Measurements from ENCODE around the gene SLAMF9. TPM values are rescaled to one million over a fixed set of nuclear protein-coding genes. Genes with fewer than 3 reads are reported as not detected.

SLAMF9 gene
- polyA plus RNA-seq, 2 of the 4 experiments (the other 2 are of a cell fraction), result 0.22 to 0.25 TPM

DNA sequence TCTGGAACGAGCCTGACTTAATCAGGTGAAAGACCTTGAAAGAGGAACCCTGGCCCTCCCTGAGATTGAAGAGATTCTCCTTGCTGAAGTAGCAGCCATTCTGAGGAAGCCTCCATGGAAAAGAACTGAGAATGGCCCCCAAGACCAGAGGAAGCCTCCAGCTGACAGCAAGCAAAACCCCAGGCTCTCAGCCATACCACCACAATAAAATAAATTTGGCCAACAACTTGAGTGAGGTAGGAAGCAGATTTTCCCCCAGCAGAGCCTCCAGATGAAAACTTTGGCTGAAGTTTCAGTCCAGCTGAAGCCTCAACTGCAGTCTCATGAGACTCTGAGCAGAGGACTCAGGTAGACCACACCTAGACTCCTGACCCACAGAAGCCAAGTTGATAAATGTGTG is 34.0 kb upstream of the SLAMF9 start (continued):
- TF ChIP-seq, protein P1, sequence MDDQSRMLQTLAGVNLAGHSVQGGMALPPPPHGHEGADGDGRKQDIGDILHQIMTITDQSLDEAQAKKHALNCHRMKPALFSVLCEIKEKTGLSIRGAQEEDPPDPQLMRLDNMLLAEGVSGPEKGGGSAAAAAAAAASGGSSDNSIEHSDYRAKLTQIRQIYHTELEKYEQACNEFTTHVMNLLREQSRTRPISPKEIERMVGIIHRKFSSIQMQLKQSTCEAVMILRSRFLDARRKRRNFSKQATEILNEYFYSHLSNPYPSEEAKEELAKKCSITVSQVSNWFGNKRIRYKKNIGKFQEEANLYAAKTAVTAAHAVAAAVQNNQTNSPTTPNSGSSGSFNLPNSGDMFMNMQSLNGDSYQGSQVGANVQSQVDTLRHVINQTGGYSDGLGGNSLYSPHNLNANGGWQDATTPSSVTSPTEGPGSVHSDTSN (IDR thresholded peaks at IDR 0.05), result no peak

DNA sequence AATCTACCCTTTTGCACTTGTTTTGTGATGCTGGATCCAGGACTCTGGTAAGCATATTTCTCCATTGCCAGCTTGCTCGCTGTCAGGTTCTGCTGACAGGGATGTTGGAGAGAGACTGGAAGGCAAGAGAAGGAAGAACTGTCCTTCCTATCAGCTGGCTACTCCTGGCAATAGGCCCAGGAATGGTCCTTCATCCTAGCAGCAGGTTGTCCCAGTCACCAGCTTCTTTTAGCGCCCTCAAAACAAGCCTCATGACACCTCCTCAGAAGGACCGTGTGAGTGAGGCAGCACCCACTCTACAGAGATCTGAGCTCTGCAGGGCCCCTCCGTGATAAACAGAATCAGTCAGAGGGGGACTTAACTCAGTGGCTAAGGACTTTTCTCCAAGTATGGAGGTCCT is 33.1 kb upstream of the SLAMF9 start:
- FAIRE-seq, result no peak
- WGBS (ENCODE audit: missing lambda C conversion rate), result 60% methylated on average over 4 of the region's 4 CpGs

DNA sequence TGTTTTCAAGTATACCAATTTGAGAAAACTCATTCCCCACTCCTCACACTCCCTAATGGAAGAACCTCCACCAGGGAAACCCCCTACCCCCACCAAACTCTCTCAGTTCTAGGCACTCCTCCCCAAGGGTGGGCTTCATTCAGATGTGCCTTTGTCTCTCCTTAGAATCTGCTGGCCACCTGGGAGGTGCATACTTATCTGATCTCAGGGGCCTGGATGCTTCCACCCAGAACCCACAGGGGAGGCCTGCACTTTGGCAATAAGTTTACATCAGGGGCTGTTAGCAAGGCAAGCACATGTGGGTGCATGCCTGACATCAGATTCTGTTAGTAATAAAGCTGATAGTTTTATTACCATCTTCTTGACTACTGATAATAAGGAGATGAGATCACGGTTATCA is 32.5 kb upstream of the SLAMF9 start:
- DNase-seq (ENCODE audit: low read depth in 1 of 2, low spot score in 1 of 2) (no peak), FAIRE-seq (no peak), ATAC-seq (no peak)
- Histone ChIP-seq H3K9me3 (no peaks in the 10 kb centered on the region), H3K4me3 (no peak overlapping the region), H3K4me1 (no peaks in the 10 kb centered on the region; the same call in 2 of the 3 replicates), H3K4me2 (no peak overlapping the region), H3K27ac (no peak overlapping the region)
- ChIA-PET POLR2A (no interaction called here), CTCF (interaction anchor here (1.1 to 1.3 kb wide), 2 partner anchors 21 to 50 kb away, joined by 3 to 4 read pairs; no protein-coding TSS in a partner anchor)
- WGBS (ENCODE audit: missing lambda C conversion rate), result 24% methylated on average over 1 of the region's 1 CpG
- TF ChIP-seq KDM1A (IDR thresholded peaks at IDR 0.05; ENCODE audit: low read depth), result no peak
- TF ChIP-seq CHD4 (IDR thresholded peaks at IDR 0.05; ENCODE audit: borderline replicate concordance), result no peak
- no peak for TF ChIP-seq CEBPB (IDR thresholded peaks at IDR 0.05)
- TF ChIP-seq GATA3 (IDR thresholded peaks at IDR 0.05; ENCODE audit: borderline replicate concordance), result no peak
- TF ChIP-seq, protein P2, sequence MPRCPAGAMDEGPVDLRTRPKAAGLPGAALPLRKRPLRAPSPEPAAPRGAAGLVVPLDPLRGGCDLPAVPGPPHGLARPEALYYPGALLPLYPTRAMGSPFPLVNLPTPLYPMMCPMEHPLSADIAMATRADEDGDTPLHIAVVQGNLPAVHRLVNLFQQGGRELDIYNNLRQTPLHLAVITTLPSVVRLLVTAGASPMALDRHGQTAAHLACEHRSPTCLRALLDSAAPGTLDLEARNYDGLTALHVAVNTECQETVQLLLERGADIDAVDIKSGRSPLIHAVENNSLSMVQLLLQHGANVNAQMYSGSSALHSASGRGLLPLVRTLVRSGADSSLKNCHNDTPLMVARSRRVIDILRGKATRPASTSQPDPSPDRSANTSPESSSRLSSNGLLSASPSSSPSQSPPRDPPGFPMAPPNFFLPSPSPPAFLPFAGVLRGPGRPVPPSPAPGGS (IDR thresholded peaks at IDR 0.05), result no peak
- TF ChIP-seq, protein P3, sequence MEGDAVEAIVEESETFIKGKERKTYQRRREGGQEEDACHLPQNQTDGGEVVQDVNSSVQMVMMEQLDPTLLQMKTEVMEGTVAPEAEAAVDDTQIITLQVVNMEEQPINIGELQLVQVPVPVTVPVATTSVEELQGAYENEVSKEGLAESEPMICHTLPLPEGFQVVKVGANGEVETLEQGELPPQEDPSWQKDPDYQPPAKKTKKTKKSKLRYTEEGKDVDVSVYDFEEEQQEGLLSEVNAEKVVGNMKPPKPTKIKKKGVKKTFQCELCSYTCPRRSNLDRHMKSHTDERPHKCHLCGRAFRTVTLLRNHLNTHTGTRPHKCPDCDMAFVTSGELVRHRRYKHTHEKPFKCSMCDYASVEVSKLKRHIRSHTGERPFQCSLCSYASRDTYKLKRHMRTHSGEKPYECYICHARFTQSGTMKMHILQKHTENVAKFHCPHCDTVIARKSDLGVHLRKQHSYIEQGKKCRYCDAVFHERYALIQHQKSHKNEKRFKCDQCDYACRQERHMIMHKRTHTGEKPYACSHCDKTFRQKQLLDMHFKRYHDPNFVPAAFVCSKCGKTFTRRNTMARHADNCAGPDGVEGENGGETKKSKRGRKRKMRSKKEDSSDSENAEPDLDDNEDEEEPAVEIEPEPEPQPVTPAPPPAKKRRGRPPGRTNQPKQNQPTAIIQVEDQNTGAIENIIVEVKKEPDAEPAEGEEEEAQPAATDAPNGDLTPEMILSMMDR (IDR thresholded peaks at IDR 0.05), result no peak
- no peak for TF ChIP-seq EHF (CRISPR knock-in tag; IDR thresholded peaks at IDR 0.05)
- TF ChIP-seq HOXB13 (CRISPR knock-in tag; IDR thresholded peaks at IDR 0.05; ENCODE audit: low read depth), result no peak
- TF ChIP-seq SMC3 (IDR thresholded peaks at IDR 0.05), result no peak
- TF ChIP-seq, protein P4, sequence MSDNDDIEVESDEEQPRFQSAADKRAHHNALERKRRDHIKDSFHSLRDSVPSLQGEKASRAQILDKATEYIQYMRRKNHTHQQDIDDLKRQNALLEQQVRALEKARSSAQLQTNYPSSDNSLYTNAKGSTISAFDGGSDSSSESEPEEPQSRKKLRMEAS (IDR thresholded peaks at IDR 0.05), result no peak
- TF ChIP-seq MAFK (IDR thresholded peaks at IDR 0.05; ENCODE audit: partially characterized antibody), result no peak
- no peak for TF ChIP-seq MYC (IDR thresholded peaks at IDR 0.05; ENCODE audit: borderline replicate concordance, low read length)
- no peak for TF ChIP-seq POLR2A (IDR thresholded peaks at IDR 0.05; ENCODE audit: low read length)
- no peak for TF ChIP-seq ZSCAN20 (CRISPR knock-in tag; IDR thresholded peaks at IDR 0.05)

More for the DNA sequence above, 33.1 kb upstream of the SLAMF9 start:
- Histone ChIP-seq H3K27ac (no peak overlapping the region), H3K4me1 (no peaks in the 10 kb centered on the region; the same call in 2 of the 3 replicates), H3K9me3 (no peaks in the 10 kb centered on the region), H3K4me2 (no peak overlapping the region), H3K4me3 (no peak overlapping the region)
- TF ChIP-seq, protein P2 (IDR thresholded peaks at IDR 0.05), result no peak
- TF ChIP-seq RARB (CRISPR knock-in tag; IDR thresholded peaks at IDR 0.05), result no peak
- TF ChIP-seq, protein P5, sequence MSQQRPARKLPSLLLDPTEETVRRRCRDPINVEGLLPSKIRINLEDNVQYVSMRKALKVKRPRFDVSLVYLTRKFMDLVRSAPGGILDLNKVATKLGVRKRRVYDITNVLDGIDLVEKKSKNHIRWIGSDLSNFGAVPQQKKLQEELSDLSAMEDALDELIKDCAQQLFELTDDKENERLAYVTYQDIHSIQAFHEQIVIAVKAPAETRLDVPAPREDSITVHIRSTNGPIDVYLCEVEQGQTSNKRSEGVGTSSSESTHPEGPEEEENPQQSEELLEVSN (IDR thresholded peaks at IDR 0.05; ENCODE audit: borderline replicate concordance, low read depth), result no peak
- TF ChIP-seq ZC3H11A (IDR thresholded peaks at IDR 0.05), result no peak
- ChIA-PET CTCF (interaction anchor here (1.1 to 1.3 kb wide), 2 partner anchors 20 to 50 kb away, joined by 3 to 4 read pairs; no protein-coding TSS in a partner anchor), POLR2A (no interaction called here)
- no peak for ATAC-seq
- no peak for DNase-seq (ENCODE audit: low read depth in 1 of 2, low spot score in 1 of 2)

All from A549 (cell line).